Right cardiac atrium (tissue), 5 donors: ENCODE results near the gene ATP2B3. TPM values are rescaled to one million over a fixed set of nuclear protein-coding genes. Genes with fewer than 3 reads are reported as not detected.

Experiments used
- ATAC-seq, 2 donors: fragments of 200-7000 bp; cut with Tn5 transposase; one replicate each; pipeline versions ENCODE4 v1.8.0 to v1.9.1; 2020; ENCODE audit warnings: moderate library complexity in 2 of 2, mild to moderate bottlenecking in 1 of 2
- DNase-seq, 3 donors: peaks; one replicate each; pipeline ENCODE4 v3.0.0-alpha.2; 2020
- H3K27ac ChIP-seq: one replicate; pipeline ENCODE4 v1.5.1; 2013; ENCODE audit warnings: mild to moderate bottlenecking, low read length, control low read depth, moderate library complexity
- H3K27me3 ChIP-seq: one replicate; pipeline ENCODE4 v1.6.1; 2013; ENCODE audit not compliant: control insufficient read depth, insufficient read depth
- H3K4me1 ChIP-seq: one replicate; pipeline ENCODE4 v1.6.1; 2013; ENCODE audit warnings: low read length; ENCODE audit not compliant: control insufficient read depth, insufficient read depth
- H3K4me3 ChIP-seq: one replicate; pipeline ENCODE4 v1.5.1; 2013; ENCODE audit warnings: low read length, control low read depth
- H3K9me3 ChIP-seq: one replicate; pipeline ENCODE4 v1.6.1; 2013; ENCODE audit warnings: low read length; ENCODE audit not compliant: control insufficient read depth
- WGBS: extraction: QIAGEN DNeasy Blood & Tissue Kit; methylation state at CpG from one replicate; pipeline ENCODE4 v1.1.7; 2013; 5-methylcytosine and 5-hydroxymethylcytosine counted together
- intact Hi-C, 4 donors: fragments of 100-400 bp; cut with DNase I; formaldehyde crosslinking; loops; one replicate each; pipeline versions ENCODE4 v1.11.0 to v1.14.0; 2022 to 2023
- polyA plus RNA-seq: library from polyadenylated mRNA; stranded (reverse); fragments of 200-250 nt; gene quantifications from one replicate; pipeline ENCODE4 v1.2.3, GENCODE V29; 2013
- total RNA-seq, 4 donors: library from RNA; stranded (reverse); fragmentation: NEBNext Ultra II Directional; extraction: Animal tissue kit (Norgen Biotek cat#: 25700); gene quantifications; one replicate each; pipeline ENCODE4 v1.2.1, GENCODE V29; 2021
- donor health status: healthy with polysubstance abuse.
- donor health status: DM: no; HTN: yes; CAD: no.
- donor health status: DM: no; HTN: no; CAD: no.
- donor health status: DM: no; HTN: yes; CAD: no; lungs with severe emphysema.
- donor health status: DM: yes; HTN: yes; CAD: no.

Gene ATP2B3
- total and polyA plus RNA-seq, 5 donors: under 0.01 TPM; not detected in 4

- 77% methylated on average over 20 of the region's 20 CpGs for WGBS
- intact Hi-C loops: no loop called here
- Histone ChIP-seq H3K4me1 (peaks cover 1% of the 10 kb centered on the region), H3K27ac (no peak overlapping the region), H3K4me3 (no peak overlapping the region), H3K9me3 (no peaks in the 10 kb centered on the region), H3K27me3 (no peaks in the 10 kb centered on the region)
- ATAC-seq (no peak), DNase-seq (no peak)
Measured at GRCh38 chrX:153490217-153490930, 27.1 kb upstream of the ATP2B3 start.

GRCh38 chrX:153491351-153491914 lies 26.0 kb upstream of the ATP2B3 start:
- ATAC-seq (no peak), DNase-seq (no peak)
- Histone ChIP-seq H3K4me3 (no peak overlapping the region), H3K27me3 (no peaks in the 10 kb centered on the region), H3K9me3 (no peaks in the 10 kb centered on the region), H3K4me1 (peaks cover 1% of the 10 kb centered on the region), H3K27ac (peak overlapping the region; percentile 20)
- intact Hi-C loops: no loop called here
- WGBS: 52% methylated on average over 10 of the region's 10 CpGs

- DNase-seq (no peak), ATAC-seq (no peak)
- H3K4me3 ChIP-seq: no peak overlapping the region
- H3K4me1 ChIP-seq: peaks cover 1% of the 10 kb centered on the region
- WGBS: 32% methylated on average over 11 of the region's 11 CpGs
- intact Hi-C loops: no loop called here
- no peak overlapping the region for H3K27ac ChIP-seq
- H3K27me3 ChIP-seq: no peaks in the 10 kb centered on the region
- H3K9me3 ChIP-seq: no peaks in the 10 kb centered on the region
Measured at GRCh38 chrX:153491918-153492317, 25.5 kb upstream of the ATP2B3 start.

- H3K27ac ChIP-seq: no peak overlapping the region
- peaks cover 1% of the 10 kb centered on the region for H3K4me1 ChIP-seq
- no peak overlapping the region for H3K4me3 ChIP-seq
- DNase-seq: no peak
- WGBS: 87% methylated on average over 12 of the region's 12 CpGs
- intact Hi-C loops: no loop called here
- no peak for ATAC-seq
- H3K27me3 ChIP-seq: no peaks in the 10 kb centered on the region
- H3K9me3 ChIP-seq: no peaks in the 10 kb centered on the region
Measured at GRCh38 chrX:153492543-153492942, 24.9 kb upstream of the ATP2B3 start.

- ATAC-seq: no peak
- no peak overlapping the region for H3K27ac ChIP-seq
- no peaks in the 10 kb centered on the region for H3K9me3 ChIP-seq
- no peak for DNase-seq
- 90% methylated on average over 11 of the region's 11 CpGs for WGBS
- peaks cover 1% of the 10 kb centered on the region for H3K4me1 ChIP-seq
- intact Hi-C loops: no loop called here
- H3K27me3 ChIP-seq: no peaks in the 10 kb centered on the region
- H3K4me3 ChIP-seq: no peak overlapping the region
Measured at GRCh38 chrX:153493085-153493484, 24.4 kb upstream of the ATP2B3 start.

GRCh38 chrX:153494061-153494460 lies 23.4 kb upstream of the ATP2B3 start:
- Histone ChIP-seq H3K9me3 (no peaks in the 10 kb centered on the region), H3K27ac (peak overlapping the region; percentile 67), H3K27me3 (no peaks in the 10 kb centered on the region), H3K4me1 (peaks cover 1% of the 10 kb centered on the region), H3K4me3 (no peak overlapping the region)
- peak in 1 of 2 donors; percentile 12 for ATAC-seq
- intact Hi-C loops: no loop called here
- WGBS: 60% methylated on average over 12 of the region's 12 CpGs
- DNase-seq: peak in 1 of 3 donors; percentile 54

- Histone ChIP-seq H3K4me1 (peaks cover 1% of the 10 kb centered on the region), H3K27me3 (no peaks in the 10 kb centered on the region), H3K9me3 (no peaks in the 10 kb centered on the region), H3K4me3 (peak within 1 kb of the TSS; percentile 25), H3K27ac (peak within 1 kb of the TSS; percentile 67)
- ATAC-seq (peak; percentile 58 to 63), DNase-seq (peak; percentile 64 to 87 (median 84))
- WGBS: 10% methylated on average over 35 of the region's 41 CpGs
- intact Hi-C loops: no loop called here
Measured at GRCh38 chrX:153494541-153495361, 22.7 kb upstream of the ATP2B3 start, which contains the start of gene BGN. TSS of gene BGN (plus strand) at chrX:153494980. CDS start at chrX:153504632, 9,652 bp downstream.

- DNase-seq (peak; percentile 57 to 83 (median 82)), ATAC-seq (peak; percentile 35 to 59)
- Histone ChIP-seq H3K27ac (no peak overlapping the region), H3K9me3 (no peaks in the 10 kb centered on the region), H3K4me3 (peak overlapping the region; percentile 25), H3K4me1 (peaks cover 1% of the 10 kb centered on the region), H3K27me3 (no peaks in the 10 kb centered on the region)
- 22% methylated on average over 17 of the region's 17 CpGs for WGBS
- intact Hi-C loops: no loop called here
Measured at GRCh38 chrX:153495362-153495751, 22.1 kb upstream of the ATP2B3 start.

- intact Hi-C loops: no loop called here
- Histone ChIP-seq H3K27ac (peak overlapping the region; percentile 19), H3K9me3 (no peaks in the 10 kb centered on the region), H3K4me3 (peak overlapping the region; percentile 25), H3K4me1 (peaks cover 1% of the 10 kb centered on the region), H3K27me3 (no peaks in the 10 kb centered on the region)
- DNase-seq (peak in 1 of 3 donors; percentile 44), ATAC-seq (no peak)
- 61% methylated on average over 18 of the region's 18 CpGs for WGBS
Measured at GRCh38 chrX:153495903-153496589, 21.4 kb upstream of the ATP2B3 start.

- H3K4me3 ChIP-seq: peak overlapping the region; percentile 11
- ATAC-seq: no peak
- H3K27me3 ChIP-seq: no peaks in the 10 kb centered on the region
- WGBS: 27% methylated on average over 8 of the region's 8 CpGs
- no peaks in the 10 kb centered on the region for H3K9me3 ChIP-seq
- H3K4me1 ChIP-seq: peaks cover 1% of the 10 kb centered on the region
- DNase-seq: peak in 1 of 3 donors; percentile 40
- H3K27ac ChIP-seq: no peak overlapping the region
- intact Hi-C loops: no loop called here
Measured at GRCh38 chrX:153496590-153496959, 20.9 kb upstream of the ATP2B3 start.
